ENCODE measurements around the gene PDE8B. TPM values are rescaled to one million over a fixed set of nuclear protein-coding genes. Genes with fewer than 3 reads are reported as not detected.

The PDE8B gene
- total and polyA plus RNA-seq, 2 donors (not counting 1 experiment from before 2014, with no cell fraction given), result 0.07 TPM; not detected in 1

DNA sequence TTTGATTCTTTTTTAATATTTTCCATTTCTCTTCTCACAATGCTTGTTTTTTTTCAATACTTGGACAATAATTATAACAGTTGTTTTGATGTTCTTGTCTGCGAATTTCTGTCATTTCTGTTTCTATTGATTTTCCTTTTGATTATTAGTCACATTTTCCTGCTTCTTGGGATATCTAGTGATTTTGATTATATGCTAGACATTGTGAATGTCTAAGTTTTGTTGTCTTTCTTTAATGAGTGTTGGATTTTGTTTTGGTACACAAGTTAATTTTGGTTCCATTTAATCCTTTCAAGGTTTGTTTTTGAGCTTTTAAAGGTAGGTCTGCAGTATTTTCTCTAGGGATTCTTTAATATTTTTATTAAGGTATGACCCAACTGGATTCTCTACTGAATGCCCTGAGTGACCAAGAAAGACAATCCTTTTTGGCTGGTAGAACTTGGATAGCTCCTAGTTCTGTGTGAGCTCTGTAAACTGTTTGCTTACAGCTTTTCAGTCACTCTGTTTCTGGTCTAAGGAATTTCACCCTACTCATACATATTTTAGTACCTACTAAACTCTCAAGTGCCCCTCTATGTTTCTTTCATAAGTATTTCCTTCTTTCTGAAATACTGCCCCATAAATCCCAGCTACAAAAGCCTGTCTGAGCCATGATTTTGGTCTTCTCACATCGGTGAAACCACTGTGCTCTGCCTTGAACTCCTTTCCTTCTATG lies 12.5 kb upstream of the PDE8B start:
- Mint-ChIP-seq H3K4me3 (no peak overlapping the region), H3K9me3 (ENCODE audit: insufficient read depth) (peaks cover 3% of the 10 kb centered on the region), H3K4me1 (no peaks in the 10 kb centered on the region), H3K27me3 (peaks cover 18% of the 10 kb centered on the region), H3K27ac (no peak overlapping the region)
- no peak overlapping the region for H3K4me3 ChIP-seq (ENCODE audit: control extremely low read depth in 1 of 5, extremely low read depth in 1 of 5, insufficient read depth in 1 of 5, low read depth in 2 of 5, low read length in 4 of 5)
- H3K27me3 ChIP-seq (replicated peaks in 1 of 4; ENCODE audit: control extremely low read depth in 1 of 4, control insufficient read depth in 3 of 4, insufficient read depth in 4 of 4, low read length in 3 of 4), result peaks cover 0 to 4% (median 2%) of the 10 kb centered on the region in 4 experiments
- no peak overlapping the region for H3K9ac ChIP-seq (ENCODE audit: low read length)
- no peaks in the 10 kb centered on the region for H3K36me3 ChIP-seq (replicated peaks in 1 of 2; ENCODE audit: control extremely low read depth in 1 of 2, control insufficient read depth in 1 of 2, extremely low read depth in 1 of 2, insufficient read depth in 2 of 2, low read length in 1 of 2)
- no peak overlapping the region for H3K27ac ChIP-seq (ENCODE audit: low read length in 2 of 2)
- H2AFZ ChIP-seq (ENCODE audit: insufficient read depth, low read depth, low read length, poor library complexity, severe bottlenecking), result no peak overlapping the region
- intact Hi-C loops (cut with micrococcal nuclease), result no loop called here
- ATAC-seq (ENCODE audit: low read depth) (no peak), DNase-seq (no peak)
- no peak for TF ChIP-seq EZH2 (IDR thresholded peaks at IDR 0.05; ENCODE audit: borderline replicate concordance, insufficient read depth, low read depth, low read length, poor library complexity, severe bottlenecking)
- TF ChIP-seq, protein P1, sequence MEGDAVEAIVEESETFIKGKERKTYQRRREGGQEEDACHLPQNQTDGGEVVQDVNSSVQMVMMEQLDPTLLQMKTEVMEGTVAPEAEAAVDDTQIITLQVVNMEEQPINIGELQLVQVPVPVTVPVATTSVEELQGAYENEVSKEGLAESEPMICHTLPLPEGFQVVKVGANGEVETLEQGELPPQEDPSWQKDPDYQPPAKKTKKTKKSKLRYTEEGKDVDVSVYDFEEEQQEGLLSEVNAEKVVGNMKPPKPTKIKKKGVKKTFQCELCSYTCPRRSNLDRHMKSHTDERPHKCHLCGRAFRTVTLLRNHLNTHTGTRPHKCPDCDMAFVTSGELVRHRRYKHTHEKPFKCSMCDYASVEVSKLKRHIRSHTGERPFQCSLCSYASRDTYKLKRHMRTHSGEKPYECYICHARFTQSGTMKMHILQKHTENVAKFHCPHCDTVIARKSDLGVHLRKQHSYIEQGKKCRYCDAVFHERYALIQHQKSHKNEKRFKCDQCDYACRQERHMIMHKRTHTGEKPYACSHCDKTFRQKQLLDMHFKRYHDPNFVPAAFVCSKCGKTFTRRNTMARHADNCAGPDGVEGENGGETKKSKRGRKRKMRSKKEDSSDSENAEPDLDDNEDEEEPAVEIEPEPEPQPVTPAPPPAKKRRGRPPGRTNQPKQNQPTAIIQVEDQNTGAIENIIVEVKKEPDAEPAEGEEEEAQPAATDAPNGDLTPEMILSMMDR (IDR thresholded peaks at IDR 0.05), result no peak
- H3K9me3 ChIP-seq (ENCODE audit: control extremely low read depth in 1 of 3, control insufficient read depth in 2 of 3, insufficient read depth in 1 of 3, low read length in 2 of 3), result no peaks in the 10 kb centered on the region
- ChIA-PET POLR2A (no interaction called here), CTCF (no interaction called here)
- no peak overlapping the region for H3K4me2 ChIP-seq (replicated peaks; ENCODE audit: low read depth, low read length, poor library complexity, severe bottlenecking)
- H3K4me1 ChIP-seq (ENCODE audit: control insufficient read depth in 2 of 2, insufficient read depth in 2 of 2, low read length in 2 of 2), result no peaks in the 10 kb centered on the region
- no peaks in the 10 kb centered on the region for H3K79me2 ChIP-seq (ENCODE audit: control insufficient read depth, insufficient read depth, low read length)
- WGBS (ENCODE audit: insufficient coverage), result 80% methylated on average over 1 of the region's 2 CpGs
- no peaks in the 10 kb centered on the region for H4K20me1 ChIP-seq (ENCODE audit: control insufficient read depth, insufficient read depth, low read length, poor library complexity, severe bottlenecking)

DNA sequence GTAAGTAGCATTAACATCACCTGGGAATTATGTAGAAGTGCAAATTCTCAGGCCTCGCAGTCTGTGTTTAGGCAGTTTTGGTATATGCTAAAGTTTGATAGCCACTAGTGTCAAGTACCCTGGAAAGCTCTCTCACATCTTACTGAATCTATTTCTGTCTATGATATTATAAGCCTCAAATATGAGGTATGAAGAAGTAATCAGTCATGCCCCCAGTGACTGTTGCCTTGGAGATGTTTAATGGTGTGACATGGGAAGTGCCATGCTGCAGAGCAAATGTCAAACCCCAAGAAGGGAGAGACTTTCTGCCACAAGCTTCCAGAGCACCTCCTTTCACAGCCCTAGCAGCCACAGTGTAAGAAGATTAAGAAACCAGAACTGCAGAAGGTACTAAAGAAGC lies 9.8 kb upstream of the PDE8B start:
- H3K4me1 ChIP-seq (ENCODE audit: control insufficient read depth in 2 of 2, insufficient read depth in 2 of 2, low read length in 2 of 2), result no peaks in the 10 kb centered on the region
- POLR2A ChIA-PET, result no interaction called here
- peaks cover 0 to 4% (median 2%) of the 10 kb centered on the region in 4 experiments for H3K27me3 ChIP-seq (replicated peaks in 1 of 4; ENCODE audit: control extremely low read depth in 1 of 4, control insufficient read depth in 3 of 4, insufficient read depth in 4 of 4, low read length in 3 of 4)
- H3K79me2 ChIP-seq (ENCODE audit: control insufficient read depth, insufficient read depth, low read length), result no peaks in the 10 kb centered on the region
- H3K4me2 ChIP-seq (replicated peaks; ENCODE audit: low read depth, low read length, poor library complexity, severe bottlenecking), result no peak overlapping the region
- H2AFZ ChIP-seq (ENCODE audit: insufficient read depth, low read depth, low read length, poor library complexity, severe bottlenecking), result no peak overlapping the region
- H3K36me3 ChIP-seq (replicated peaks in 1 of 2; ENCODE audit: control extremely low read depth in 1 of 2, control insufficient read depth in 1 of 2, extremely low read depth in 1 of 2, insufficient read depth in 2 of 2, low read length in 1 of 2), result no peaks in the 10 kb centered on the region
- Mint-ChIP-seq H3K27ac (no peak overlapping the region), H3K9me3 (ENCODE audit: insufficient read depth) (peaks cover 3% of the 10 kb centered on the region), H3K4me1 (no peaks in the 10 kb centered on the region), H3K4me3 (no peak overlapping the region), H3K27me3 (peaks cover 27% of the 10 kb centered on the region)
- no peak overlapping the region for H3K27ac ChIP-seq (ENCODE audit: low read length in 2 of 2)
- no peak for TF ChIP-seq EZH2 (IDR thresholded peaks at IDR 0.05; ENCODE audit: borderline replicate concordance, insufficient read depth, low read depth, low read length, poor library complexity, severe bottlenecking)
- TF ChIP-seq, protein P1 (IDR thresholded peaks at IDR 0.05), result no peak
- H3K9me3 ChIP-seq (ENCODE audit: control extremely low read depth in 1 of 3, control insufficient read depth in 2 of 3, insufficient read depth in 1 of 3, low read length in 2 of 3), result no peaks in the 10 kb centered on the region
- intact Hi-C loops (cut with micrococcal nuclease), result no loop called here
- no peak overlapping the region for H3K9ac ChIP-seq (ENCODE audit: low read length)
- DNase-seq (no peak), ATAC-seq (ENCODE audit: low read depth) (no peak)
- no peak overlapping the region for H3K4me3 ChIP-seq (ENCODE audit: control extremely low read depth in 1 of 5, extremely low read depth in 1 of 5, insufficient read depth in 1 of 5, low read depth in 2 of 5, low read length in 4 of 5)
- H4K20me1 ChIP-seq (ENCODE audit: control insufficient read depth, insufficient read depth, low read length, poor library complexity, severe bottlenecking), result no peaks in the 10 kb centered on the region
- CTCF ChIA-PET, result no interaction called here
- no CpG with 5 or more reads among the region's 1 CpG for WGBS (ENCODE audit: insufficient coverage)
